ENCODE results near the gene BAHD1.

GRCh38 chr15:40463279-40463678 lies 22.5 kb downstream of the BAHD1 start:
- TF ChIP-seq CTCF (IDR thresholded peaks at IDR 0.05), result no peak
- TF ChIP-seq EZH2 (IDR thresholded peaks at IDR 0.05; ENCODE audit: borderline replicate concordance, insufficient read depth, low read depth, low read length, poor library complexity, severe bottlenecking), result no peak

Data from B cell (primary cell).